Loucy (cell line): Measurements from ENCODE around the gene HS3ST3B1.

Source experiments
- H2AFZ ChIP-seq: fragments of 200-600 bp; sonication (generic); 2 replicates; pipeline ENCODE4 v1.6.0; 2016; ENCODE audit warnings: antibody characterized with exemption, mild to moderate bottlenecking, low read length, moderate library complexity
- H3F3A ChIP-seq: fragments of 200-600 bp; 2 replicates; pipeline ENCODE4 v1.6.0; 2016; ENCODE audit warnings: antibody characterized with exemption, low read depth, mild to moderate bottlenecking
- H3K27me3 ChIP-seq: fragments of 200-600 bp; sonication (generic); 2 replicates; pipeline ENCODE4 v1.6.1; 2014; ENCODE audit warnings: low read length, mild to moderate bottlenecking; ENCODE audit not compliant: insufficient read depth, poor library complexity, severe bottlenecking
- H3K36me3 ChIP-seq: fragments of 200-600 bp; sonication (generic); 2 replicates; pipeline ENCODE4 v1.6.1; 2016; ENCODE audit warnings: low read length; ENCODE audit not compliant: insufficient read depth
- H3K4me1 ChIP-seq: fragments of 200-600 bp; sonication (generic); 2 replicates; pipeline ENCODE4 v1.5.1; 2014; ENCODE audit warnings: low read length, mild to moderate bottlenecking; ENCODE audit not compliant: insufficient read depth, poor library complexity, severe bottlenecking
- H3K4me2 ChIP-seq: fragments of 200-600 bp; sonication (generic); 2 replicates; pipeline ENCODE4 v1.6.0; 2014; ENCODE audit warnings: antibody characterized with exemption, low read length, low read depth, mild to moderate bottlenecking; ENCODE audit not compliant: poor library complexity, severe bottlenecking
- H3K4me3 ChIP-seq: fragments of 200-600 bp; sonication (generic); 2 replicates; pipeline ENCODE4 v1.5.1; 2014; ENCODE audit warnings: low read length, mild to moderate bottlenecking, mixed read lengths; ENCODE audit not compliant: poor library complexity, severe bottlenecking
- H3K79me2 ChIP-seq: fragments of 200-600 bp; sonication (generic); 2 replicates; pipeline ENCODE4 v1.6.1; 2014; ENCODE audit warnings: low read length; ENCODE audit not compliant: insufficient read depth
- H3K9ac ChIP-seq: fragments of 200-600 bp; sonication (generic); 2 replicates; pipeline ENCODE4 v1.6.0; 2014; ENCODE audit warnings: mild to moderate bottlenecking, low read depth, low read length, moderate library complexity; ENCODE audit not compliant: poor library complexity, severe bottlenecking
- H3K9me2 ChIP-seq: fragments of 200-600 bp; sonication (generic); replicated peaks from 2 replicates; pipeline ENCODE4 v1.6.1; 2016; ENCODE audit warnings: low read depth, low read length, mixed read lengths
- H3K9me3 ChIP-seq: fragments of 200-600 bp; sonication (generic); 2 replicates; pipeline ENCODE4 v1.6.1; 2014; ENCODE audit warnings: mild to moderate bottlenecking, antibody characterized with exemption, low read length, low read depth; ENCODE audit not compliant: insufficient read depth
- H4K20me1 ChIP-seq: fragments of 200-600 bp; sonication (generic); 2 replicates; pipeline ENCODE4 v1.6.0; 2014; ENCODE audit warnings: antibody characterized with exemption, low read length, mild to moderate bottlenecking; ENCODE audit not compliant: insufficient read depth, poor library complexity, severe bottlenecking
- EZH2phosphoT487 ChIP-seq: fragments of 200-600 bp; IDR thresholded peaks from 2 replicates; pipeline ENCODE4 v1.6.1; 2018; ENCODE audit warnings: antibody characterized with exemption, mild to moderate bottlenecking, moderate library complexity, borderline replicate concordance
- TF ChIP-seq, protein P1 (sequence below): fragments of 200-600 bp; sonication (generic); conservative IDR thresholded peaks from 2 replicates; pipeline ENCODE4 v1.5.1; 2014; ENCODE audit warnings: mild to moderate bottlenecking, antibody characterized with exemption, low read length

HS3ST3B1 gene

DNA sequence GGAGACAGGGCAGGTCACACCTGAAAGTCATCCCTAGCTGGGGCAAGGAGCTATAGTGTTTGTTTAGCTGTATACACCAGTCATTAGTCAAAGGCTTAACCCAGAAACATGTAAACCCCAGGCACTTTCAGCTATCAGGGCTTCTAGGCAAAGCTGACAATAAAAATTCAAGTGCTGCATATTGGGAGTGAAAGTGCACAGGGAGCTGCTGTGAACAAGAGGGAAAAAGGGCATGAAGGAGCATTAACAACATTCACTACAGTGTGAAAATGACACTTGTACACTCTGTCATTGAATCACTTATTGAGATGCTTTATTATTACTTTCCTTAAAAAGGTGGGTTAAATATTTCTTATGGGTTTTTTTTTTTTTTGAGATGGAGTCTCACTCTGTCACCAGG, 92.8 kb downstream of the HS3ST3B1 start:
- Histone ChIP-seq H3K4me1 (no peaks in the 10 kb centered on the region), H3K27me3 (no peaks in the 10 kb centered on the region), H3K9me3 (no peaks in the 10 kb centered on the region), H3K9me2 (no peaks in the 10 kb centered on the region), H3K36me3 (no peaks in the 10 kb centered on the region), H3K4me2 (no peak overlapping the region), H3K9ac (no peak overlapping the region), H3F3A (no peaks in the 10 kb centered on the region), H3K79me2 (no peaks in the 10 kb centered on the region), H3K4me3 (no peak overlapping the region), H2AFZ (no peak overlapping the region), H4K20me1 (no peaks in the 10 kb centered on the region)
- TF ChIP-seq, protein P1, sequence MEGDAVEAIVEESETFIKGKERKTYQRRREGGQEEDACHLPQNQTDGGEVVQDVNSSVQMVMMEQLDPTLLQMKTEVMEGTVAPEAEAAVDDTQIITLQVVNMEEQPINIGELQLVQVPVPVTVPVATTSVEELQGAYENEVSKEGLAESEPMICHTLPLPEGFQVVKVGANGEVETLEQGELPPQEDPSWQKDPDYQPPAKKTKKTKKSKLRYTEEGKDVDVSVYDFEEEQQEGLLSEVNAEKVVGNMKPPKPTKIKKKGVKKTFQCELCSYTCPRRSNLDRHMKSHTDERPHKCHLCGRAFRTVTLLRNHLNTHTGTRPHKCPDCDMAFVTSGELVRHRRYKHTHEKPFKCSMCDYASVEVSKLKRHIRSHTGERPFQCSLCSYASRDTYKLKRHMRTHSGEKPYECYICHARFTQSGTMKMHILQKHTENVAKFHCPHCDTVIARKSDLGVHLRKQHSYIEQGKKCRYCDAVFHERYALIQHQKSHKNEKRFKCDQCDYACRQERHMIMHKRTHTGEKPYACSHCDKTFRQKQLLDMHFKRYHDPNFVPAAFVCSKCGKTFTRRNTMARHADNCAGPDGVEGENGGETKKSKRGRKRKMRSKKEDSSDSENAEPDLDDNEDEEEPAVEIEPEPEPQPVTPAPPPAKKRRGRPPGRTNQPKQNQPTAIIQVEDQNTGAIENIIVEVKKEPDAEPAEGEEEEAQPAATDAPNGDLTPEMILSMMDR: no peak
- TF ChIP-seq EZH2phosphoT487: no peak

DNA sequence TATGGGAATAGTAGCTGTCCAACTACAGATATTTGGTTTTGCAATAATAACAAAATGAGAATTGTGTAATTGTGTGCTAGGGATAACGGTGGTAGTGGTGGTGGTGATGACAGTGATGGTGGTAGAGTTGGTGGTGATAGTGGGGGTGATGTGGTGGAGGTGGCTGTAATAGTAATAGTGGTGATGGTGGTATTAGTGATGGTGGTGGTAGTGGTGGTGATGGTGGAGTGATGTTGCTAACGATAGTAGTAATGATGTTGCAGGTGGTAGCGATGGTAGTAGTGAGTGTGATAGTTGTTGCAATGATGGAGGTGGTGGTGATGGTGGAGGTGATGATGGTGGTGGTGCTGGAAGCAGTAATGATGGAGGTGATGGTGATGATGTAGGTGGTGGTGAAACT, 94.4 kb downstream of the HS3ST3B1 start:
- no peak for TF ChIP-seq EZH2phosphoT487
- TF ChIP-seq, protein P1: no peak
- no peak overlapping the region for H3K4me3 ChIP-seq
- no peak overlapping the region for H3K9ac ChIP-seq
- no peaks in the 10 kb centered on the region for H3K9me2 ChIP-seq
- no peaks in the 10 kb centered on the region for H4K20me1 ChIP-seq
- H3K9me3 ChIP-seq: 0 out of 2 replicates have a peak, but pooled peaks cover 4% of the 10 kb centered on the region
- H3F3A ChIP-seq: no peaks in the 10 kb centered on the region
- H2AFZ ChIP-seq: no peak overlapping the region
- H3K36me3 ChIP-seq: no peaks in the 10 kb centered on the region
- no peaks in the 10 kb centered on the region for H3K27me3 ChIP-seq
- H3K79me2 ChIP-seq: no peaks in the 10 kb centered on the region
- H3K4me2 ChIP-seq: no peak overlapping the region
- H3K4me1 ChIP-seq: no peaks in the 10 kb centered on the region

DNA sequence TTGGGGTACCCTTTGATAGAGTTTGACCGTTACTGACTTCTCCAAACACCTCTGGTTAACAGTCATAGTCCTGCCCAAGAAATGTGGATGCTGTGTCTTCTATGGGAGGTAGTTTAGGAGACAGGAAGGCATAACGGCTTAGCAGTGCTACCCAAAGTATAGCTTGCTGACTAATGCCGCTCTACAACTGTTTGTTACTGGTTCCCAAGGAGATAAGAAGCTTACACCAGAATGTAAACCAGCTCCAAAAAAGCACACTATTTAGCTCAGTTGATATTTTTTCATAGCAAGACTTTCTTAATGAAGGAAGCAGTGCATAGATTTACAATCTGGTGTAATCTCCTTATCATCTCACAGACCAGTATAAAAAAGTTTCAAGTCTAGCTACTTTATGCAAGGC, 95.7 kb downstream of the HS3ST3B1 start:
- H3K9me3 ChIP-seq: 0 out of 2 replicates have a peak, but pooled peaks cover 4% of the 10 kb centered on the region
- H4K20me1 ChIP-seq: no peaks in the 10 kb centered on the region
- H3K9me2 ChIP-seq: no peaks in the 10 kb centered on the region
- no peaks in the 10 kb centered on the region for H3K36me3 ChIP-seq
- no peak overlapping the region for H3K9ac ChIP-seq
- H3K27me3 ChIP-seq: no peaks in the 10 kb centered on the region
- no peak overlapping the region for H2AFZ ChIP-seq
- no peaks in the 10 kb centered on the region for H3K4me1 ChIP-seq
- no peak overlapping the region for H3K4me3 ChIP-seq
- TF ChIP-seq, protein P1: no peak
- no peak for TF ChIP-seq EZH2phosphoT487
- no peaks in the 10 kb centered on the region for H3F3A ChIP-seq
- no peaks in the 10 kb centered on the region for H3K79me2 ChIP-seq
- no peak overlapping the region for H3K4me2 ChIP-seq
